Measurements from ENCODE around the gene OLFM4.

OLFM4 gene

GRCh38 chr13:53014495-53015443, 13.8 kb upstream of the OLFM4 start:
- DNase-seq: no peak

DNA sequence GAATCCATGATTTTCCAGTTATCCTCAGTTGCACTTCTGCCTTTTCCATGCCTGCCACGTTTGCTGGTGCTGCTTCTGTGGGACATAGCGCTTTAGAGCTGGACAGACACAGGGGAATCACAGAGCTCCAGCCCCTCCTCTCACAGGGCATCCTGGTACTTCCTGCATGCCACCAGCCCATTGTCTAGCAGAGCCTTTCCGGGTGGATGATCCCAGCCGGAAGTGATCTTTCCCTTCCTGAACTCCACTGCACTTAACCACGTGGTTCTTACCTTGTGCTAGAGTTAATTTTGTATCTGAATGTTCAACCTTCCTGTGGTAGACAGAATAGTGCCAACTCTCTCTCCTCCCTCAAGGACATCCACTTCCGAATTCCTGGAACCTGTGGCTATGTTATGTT, 12.6 kb upstream of the OLFM4 start:
- DNase-seq: no peak

- DNase-seq: no peak
Measured at GRCh38 chr13:53017433-53017970, 11.1 kb upstream of the OLFM4 start.

DNA sequence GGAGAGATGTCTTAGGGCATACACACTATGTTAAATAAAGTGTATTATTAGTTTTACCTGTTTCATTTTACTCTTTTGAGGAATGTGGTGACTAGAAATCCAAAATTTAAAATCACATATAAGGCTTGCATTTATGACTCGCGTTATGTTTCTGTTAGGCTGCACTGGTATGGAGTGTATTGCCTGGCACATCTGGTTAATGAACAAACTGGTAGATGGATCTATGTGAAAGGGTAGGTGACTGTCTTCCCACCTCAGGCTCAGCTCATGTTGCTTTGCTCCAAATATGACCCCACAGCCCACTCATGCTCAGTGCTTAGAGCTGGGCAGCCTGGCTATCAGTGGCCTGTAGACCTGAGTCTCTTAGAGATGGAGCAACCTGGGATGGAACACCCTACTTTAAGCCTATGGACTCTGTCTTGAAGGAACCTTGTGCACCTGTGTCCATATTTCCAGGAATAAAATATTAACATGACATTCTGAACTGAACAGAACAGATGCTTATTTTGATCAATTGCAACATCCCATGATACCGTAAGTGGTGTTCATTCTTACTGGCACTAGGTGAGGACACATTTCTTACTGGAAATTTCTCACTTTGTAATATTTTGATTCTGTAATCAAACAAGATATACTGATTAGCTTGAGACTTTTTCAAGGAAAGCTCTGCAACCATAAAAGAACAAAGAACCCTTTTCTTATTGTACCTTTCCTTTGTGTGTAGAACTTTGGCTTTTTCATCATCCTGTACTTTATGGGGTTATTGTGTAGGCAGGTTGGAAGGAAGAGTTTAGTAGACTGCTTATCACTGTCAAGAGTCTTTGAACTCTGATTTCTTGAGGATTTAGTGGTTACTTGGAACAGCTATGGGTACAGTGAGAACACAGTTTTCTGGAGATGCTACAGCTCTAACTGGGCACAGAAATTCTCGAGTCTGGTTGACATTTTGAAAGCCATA, 9.6 kb upstream of the OLFM4 start:
- no peak for DNase-seq

DNA sequence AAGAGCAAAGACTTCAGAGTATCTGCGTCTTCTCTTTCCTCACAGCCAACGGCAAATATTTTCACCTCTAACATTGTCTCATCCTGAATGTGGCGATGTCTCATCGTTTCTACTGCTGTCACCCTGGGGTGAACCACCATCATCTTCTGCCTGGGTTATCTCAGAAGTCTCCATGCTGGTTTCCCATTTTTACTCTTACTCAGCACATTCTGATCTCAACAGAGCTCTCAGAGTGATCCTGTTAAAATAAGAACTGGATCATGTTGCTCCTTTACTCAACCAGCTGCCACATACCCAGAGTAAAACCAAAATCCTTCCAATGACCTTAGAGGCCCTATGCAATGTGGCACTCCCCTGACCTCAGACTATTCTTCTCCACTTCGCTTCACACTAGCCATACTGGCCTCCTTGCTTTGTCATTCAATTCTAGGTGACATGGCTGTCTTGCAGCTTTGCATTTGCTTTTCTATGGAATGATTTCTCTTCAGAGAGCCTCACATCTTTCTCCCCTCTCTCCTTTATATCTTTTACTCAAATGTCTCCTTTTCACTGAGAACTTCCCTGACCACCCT, 7.8 kb upstream of the OLFM4 start:
- DNase-seq: no peak

- no peak for DNase-seq
Measured at GRCh38 chr13:53023246-53023645, 5.4 kb upstream of the OLFM4 start.

DNA sequence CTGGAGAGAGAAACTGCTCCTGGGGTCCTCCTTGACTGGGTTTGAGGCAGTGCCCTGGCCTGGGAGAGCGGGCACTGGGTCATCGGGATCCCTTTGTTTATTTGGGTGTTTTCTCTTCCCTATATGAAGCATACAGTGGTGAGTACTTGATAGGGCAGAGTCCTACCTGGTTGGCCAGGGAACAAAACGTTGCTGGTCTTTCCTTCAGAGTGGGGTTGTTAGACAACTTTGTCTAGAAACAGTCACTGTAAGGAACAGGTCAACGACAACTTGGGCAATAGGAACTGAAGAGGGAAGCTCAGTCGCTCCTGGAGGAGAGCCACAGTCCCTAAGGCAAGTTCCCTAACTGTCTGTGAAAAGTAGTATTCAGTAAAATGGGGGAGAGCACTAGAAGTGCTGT, 550 bp upstream of the OLFM4 start:
- DNase-seq: no peak

GRCh38 chr13:53032849-53033248, 4.2 kb downstream of the OLFM4 start:
- DNase-seq: no peak

DNA sequence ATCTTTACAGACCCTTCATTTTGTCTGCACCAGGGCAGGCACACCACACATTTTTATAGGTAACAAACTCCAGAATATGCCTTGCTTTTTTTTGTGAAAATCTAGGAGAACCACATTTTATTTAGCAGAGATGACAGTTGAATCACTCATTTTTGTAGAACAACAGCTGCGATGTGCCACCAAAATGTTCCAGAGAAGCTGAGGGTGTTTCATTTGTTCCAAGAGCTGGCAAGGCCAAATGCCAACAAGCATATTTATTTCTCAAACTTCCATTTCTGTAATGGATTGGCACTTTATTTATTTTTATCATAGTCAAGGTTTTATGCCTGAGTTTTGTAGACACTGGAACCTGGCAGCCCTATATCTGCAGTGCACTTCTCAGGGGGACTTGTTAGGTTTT, 10.4 kb downstream of the OLFM4 start:
- DNase-seq: no peak

DNA sequence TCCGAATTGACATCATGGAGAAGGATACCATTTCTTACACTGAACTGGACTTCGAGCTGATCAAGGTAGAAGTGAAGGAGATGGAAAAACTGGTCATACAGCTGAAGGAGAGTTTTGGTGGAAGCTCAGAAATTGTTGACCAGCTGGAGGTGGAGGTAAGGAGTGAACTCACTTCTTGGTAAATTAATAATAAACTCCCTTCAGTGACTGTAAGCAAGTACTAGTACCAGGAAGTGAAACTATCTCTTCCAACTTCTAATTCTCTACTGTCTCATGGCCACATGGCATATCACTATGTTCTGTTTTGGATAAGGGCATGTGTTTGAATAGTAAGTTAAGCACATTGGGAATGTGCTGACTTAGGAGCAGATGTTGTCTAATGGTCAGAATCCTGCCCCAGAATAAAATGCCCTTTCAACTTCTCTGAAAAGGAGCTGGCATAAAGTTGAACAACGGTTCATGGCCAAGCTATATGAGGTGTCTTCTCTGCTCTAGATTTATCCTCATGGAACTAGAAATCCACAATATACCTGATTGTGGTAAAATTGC, 13.4 kb downstream of the OLFM4 start:
- DNase-seq: no peak

DNA sequence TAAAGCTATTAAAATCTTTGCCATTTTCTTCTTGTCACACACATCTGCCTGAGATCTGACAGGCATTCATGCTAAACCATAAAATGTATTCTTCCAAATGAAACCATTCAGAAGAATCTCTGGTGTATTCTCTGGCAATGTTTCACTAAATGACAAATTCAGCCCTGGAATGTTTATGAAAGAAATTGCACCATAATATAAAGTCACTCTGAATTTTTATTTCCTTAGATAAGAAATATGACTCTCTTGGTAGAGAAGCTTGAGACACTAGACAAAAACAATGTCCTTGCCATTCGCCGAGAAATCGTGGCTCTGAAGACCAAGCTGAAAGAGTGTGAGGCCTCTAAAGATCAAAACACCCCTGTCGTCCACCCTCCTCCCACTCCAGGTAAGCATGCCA, 14.3 kb downstream of the OLFM4 start:
- no peak for DNase-seq

DNA sequence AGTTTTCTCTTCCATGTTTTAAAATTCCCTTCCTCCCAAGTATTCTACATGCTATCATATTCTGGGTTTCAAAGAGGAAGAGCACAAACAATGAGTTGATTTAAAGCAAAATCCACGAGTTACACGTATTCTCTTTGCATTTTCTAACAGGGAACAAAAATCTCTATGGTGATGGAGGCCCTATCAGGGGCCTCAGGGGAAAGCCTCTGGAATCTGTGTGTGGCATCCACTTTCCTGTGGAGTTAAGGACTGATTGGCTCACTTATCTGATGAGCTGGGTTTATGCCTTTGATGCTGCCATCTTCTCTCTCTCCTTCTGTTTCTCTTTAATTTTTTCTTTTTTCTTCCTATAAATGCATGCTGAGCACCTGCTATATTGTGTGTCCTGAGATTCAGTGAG, 14.8 kb downstream of the OLFM4 start:
- no peak for DNase-seq

GRCh38 chr13:53045189-53045588, 16.6 kb downstream of the OLFM4 start:
- no peak for DNase-seq

- no peak for DNase-seq
Measured at GRCh38 chr13:53048880-53049279, 20.3 kb downstream of the OLFM4 start.

GRCh38 chr13:53050151-53050550, 21.5 kb downstream of the OLFM4 start:
- no peak for DNase-seq

DNA sequence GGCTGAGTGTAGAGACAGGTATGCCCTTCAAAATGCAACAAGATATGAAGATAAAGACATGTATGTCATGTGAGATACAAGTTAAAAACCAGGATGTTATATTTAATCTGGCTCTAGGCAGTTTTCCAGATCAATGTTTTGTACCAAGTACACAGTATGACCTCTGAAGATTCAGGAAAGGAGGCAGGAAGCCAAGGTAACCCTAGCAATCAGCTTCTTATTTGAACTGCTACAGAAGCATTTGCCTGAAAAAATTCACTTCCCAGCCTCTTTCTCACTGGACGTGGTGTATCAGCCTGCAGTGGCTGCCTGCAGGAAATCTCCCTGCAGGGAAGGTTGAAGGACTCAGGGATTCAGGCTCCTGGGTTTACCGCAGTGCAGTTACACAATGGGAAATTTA, 24.1 kb downstream of the OLFM4 start:
- DNase-seq: no peak

DNA sequence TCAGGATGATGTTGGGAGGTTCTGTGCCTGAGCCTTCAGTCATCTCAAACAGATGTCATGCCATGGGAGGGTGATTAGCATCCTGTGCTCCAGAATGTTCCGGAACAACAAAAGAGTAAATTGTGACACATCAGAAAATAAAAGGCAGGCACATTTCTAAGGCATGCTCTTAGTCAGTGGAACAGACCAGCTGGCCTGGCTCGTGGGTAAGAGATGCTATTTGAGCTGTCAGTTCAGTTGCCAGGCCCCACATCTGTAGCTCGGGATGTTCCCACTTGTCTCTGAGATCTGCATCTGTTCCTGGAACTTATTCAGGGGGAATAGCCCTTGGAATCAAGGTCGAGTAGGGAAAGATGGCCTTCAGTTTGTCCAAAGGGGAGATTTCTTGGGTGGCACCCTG, 26.0 kb downstream of the OLFM4 start:
- DNase-seq: no peak

GRCh38 chr13:53058065-53058679, 29.6 kb downstream of the OLFM4 start:
- DNase-seq: no peak

DNA sequence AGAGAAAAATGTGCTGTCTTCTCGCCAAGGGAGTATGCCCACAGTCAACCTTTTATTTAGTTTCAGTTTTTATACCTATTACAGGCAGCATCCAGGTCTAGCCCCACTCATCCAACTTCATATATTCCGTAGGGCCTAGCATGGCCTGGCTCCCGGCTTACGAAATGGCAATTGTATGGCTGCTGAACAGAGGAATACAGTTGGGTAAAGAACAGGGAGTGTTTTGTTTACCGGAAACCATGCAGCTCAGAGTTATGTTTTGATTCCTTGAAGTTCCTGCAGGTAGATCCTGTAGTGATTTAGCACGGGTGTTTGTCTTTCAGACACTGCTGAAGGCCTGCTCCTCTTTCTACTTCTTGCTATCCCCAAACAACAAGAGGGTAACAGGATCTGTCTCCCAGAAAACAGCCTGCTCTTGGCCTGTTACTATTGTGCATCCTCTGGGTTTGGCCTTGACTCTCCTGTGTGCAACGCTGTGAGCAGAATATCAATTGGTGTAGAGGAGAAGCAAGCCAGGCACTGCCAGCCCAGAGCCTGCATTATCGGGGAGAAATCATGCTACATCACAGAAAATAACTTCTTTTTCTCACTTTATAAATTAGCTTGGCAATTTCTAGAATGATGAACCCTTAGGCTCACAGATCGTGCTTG, 32.4 kb downstream of the OLFM4 start:
- no peak for DNase-seq

DNA sequence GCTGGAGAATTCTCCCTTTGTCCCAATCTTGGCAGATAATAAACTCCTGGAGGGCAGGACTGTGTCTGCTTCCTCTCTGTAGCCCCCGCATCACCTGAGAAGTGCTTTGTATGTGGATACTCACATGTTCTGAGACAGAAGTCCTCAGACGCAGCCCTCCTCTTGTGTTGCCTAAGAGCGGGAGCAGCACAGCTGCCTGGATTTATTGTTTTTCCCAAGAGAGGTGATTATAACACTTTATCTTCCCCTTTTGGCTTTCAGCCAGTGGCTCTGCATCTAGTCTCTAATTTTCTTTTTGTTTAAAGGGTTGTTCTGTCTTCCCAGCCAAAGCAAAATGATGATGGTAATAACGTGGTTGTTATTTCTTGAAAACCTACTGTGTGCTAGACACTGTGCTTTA, 36.1 kb downstream of the OLFM4 start:
- DNase-seq: peak; percentile 46

GRCh38 chr13:53066411-53066810, 37.8 kb downstream of the OLFM4 start:
- DNase-seq: no peak
